Uterus (tissue), 2 donors: ENCODE data around the gene ADAMTS17.

Experiments used
- POLR2A ChIP-seq, 2 donors: fragments of 450-650 bp; IDR thresholded peaks; one replicate each; pipeline ENCODE4 v1.6.1; 2016; ENCODE audit warnings: antibody characterized with exemption in 2 of 2, mild to moderate bottlenecking in 1 of 2, moderate library complexity in 1 of 2
- TF ChIP-seq, protein P1 (sequence below), 4 experiments: fragments of 200-600 bp in 2 of 4; fragments of 450-650 bp in 2 of 4; sonication (generic) in 2 of 4; IDR thresholded peaks; one replicate each; pipeline ENCODE4 v1.5.1; 2016 to 2019; ENCODE audit warnings: antibody characterized with exemption in 4 of 4, mild to moderate bottlenecking in 2 of 4, moderate library complexity in 1 of 4

DNA sequence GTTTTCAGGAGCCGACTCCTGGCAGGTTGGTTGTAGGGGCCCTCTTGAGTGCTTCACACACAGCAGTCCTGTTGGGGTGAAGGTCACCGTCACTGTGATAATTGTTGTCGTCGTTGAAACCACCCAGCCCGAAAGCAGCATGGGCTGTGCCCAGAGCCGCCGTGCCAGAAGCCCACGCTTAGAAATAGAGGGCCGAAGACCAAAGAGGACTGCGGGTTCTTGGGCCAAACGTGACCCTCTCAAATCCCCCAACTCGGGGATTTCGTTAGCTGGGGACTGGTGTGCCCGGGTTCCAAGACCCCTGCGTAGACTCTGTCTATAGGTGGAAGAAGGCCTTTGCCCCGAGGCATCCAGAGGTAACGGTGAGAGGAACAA, 7.5 kb upstream of the ADAMTS17 start:
- TF ChIP-seq, protein P1, sequence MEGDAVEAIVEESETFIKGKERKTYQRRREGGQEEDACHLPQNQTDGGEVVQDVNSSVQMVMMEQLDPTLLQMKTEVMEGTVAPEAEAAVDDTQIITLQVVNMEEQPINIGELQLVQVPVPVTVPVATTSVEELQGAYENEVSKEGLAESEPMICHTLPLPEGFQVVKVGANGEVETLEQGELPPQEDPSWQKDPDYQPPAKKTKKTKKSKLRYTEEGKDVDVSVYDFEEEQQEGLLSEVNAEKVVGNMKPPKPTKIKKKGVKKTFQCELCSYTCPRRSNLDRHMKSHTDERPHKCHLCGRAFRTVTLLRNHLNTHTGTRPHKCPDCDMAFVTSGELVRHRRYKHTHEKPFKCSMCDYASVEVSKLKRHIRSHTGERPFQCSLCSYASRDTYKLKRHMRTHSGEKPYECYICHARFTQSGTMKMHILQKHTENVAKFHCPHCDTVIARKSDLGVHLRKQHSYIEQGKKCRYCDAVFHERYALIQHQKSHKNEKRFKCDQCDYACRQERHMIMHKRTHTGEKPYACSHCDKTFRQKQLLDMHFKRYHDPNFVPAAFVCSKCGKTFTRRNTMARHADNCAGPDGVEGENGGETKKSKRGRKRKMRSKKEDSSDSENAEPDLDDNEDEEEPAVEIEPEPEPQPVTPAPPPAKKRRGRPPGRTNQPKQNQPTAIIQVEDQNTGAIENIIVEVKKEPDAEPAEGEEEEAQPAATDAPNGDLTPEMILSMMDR (IDR thresholded peaks at IDR 0.05) = no peak
- TF ChIP-seq POLR2A (IDR thresholded peaks at IDR 0.05) = no peak
